Transverse colon (tissue), 3 donors: Measurements from ENCODE around the gene STBD1.

ENCODE experiments used
- CTCF ChIP-seq, 5 experiments: fragments of 200-600 bp in 3 of 5; fragments of 450-650 bp in 2 of 5; sonication (generic) in 3 of 5; IDR thresholded peaks; 1 replicate in 2 of 5; 2 replicates in 3 of 5; pipeline ENCODE4 v1.5.1; 2016 to 2017; ENCODE audit warnings: antibody characterized with exemption in 5 of 5, inconsistent platforms in 3 of 5, mild to moderate bottlenecking in 2 of 5, moderate library complexity in 1 of 5
- EP300 ChIP-seq: sonication (generic); formaldehyde crosslinking; IDR thresholded peaks from one replicate; pipeline ENCODE4 v1.6.1; 2017; ENCODE audit warnings: antibody characterized with exemption, low read depth
- POLR2A ChIP-seq: fragments of 450-650 bp; IDR thresholded peaks from one replicate; pipeline ENCODE4 v1.6.1; 2016; ENCODE audit warnings: antibody characterized with exemption, mild to moderate bottlenecking, moderate library complexity

- TF ChIP-seq POLR2A: no peak
- TF ChIP-seq CTCF (IDR thresholded peaks at IDR 0.05): no peak
- TF ChIP-seq EP300: no peak
Observed at GRCh38 chr4:76312457-76312856, 5.9 kb downstream of the STBD1 start.
